HEK293T (cell line): Measurements from ENCODE around the gene HOXD11.

Experiments used
- CTCF ChIA-PET: fragments of 350-600 bp; formaldehyde crosslinking; extraction: SDS; loops from one replicate; lab custom pipeline; 2021; ENCODE audit warnings: antibody characterized with exemption, inconsistent platforms; lab: Yijun Ruan, JAX
- POLR2A ChIA-PET: fragments of 350-600 bp; formaldehyde crosslinking; extraction: SDS; loops from one replicate; lab custom pipeline; 2020; ENCODE audit warnings: antibody characterized with exemption, inconsistent platforms; lab: Yijun Ruan, JAX
- DNase-seq: peaks from one replicate; pipeline ENCODE4 v3.0.0; 2012; ENCODE audit warnings: mixed read lengths; ENCODE audit errors: extremely low spot score
- ARNT ChIP-seq: fragments of 450-650 bp; IDR thresholded peaks from 2 replicates; pipeline ENCODE4 v1.6.1; 2017; ENCODE audit warnings: mild to moderate bottlenecking
- BHLHE40 ChIP-seq: fragments of 450-650 bp; IDR thresholded peaks from 2 replicates; pipeline ENCODE4 v1.6.1; 2016; ENCODE audit warnings: mild to moderate bottlenecking, moderate library complexity, borderline replicate concordance
- CTBP1 ChIP-seq: fragments of 450-650 bp; IDR thresholded peaks from 2 replicates; pipeline ENCODE4 v1.6.1; 2016; ENCODE audit warnings: borderline replicate concordance
- ELF4 ChIP-seq: fragments of 450-650 bp; IDR thresholded peaks from 2 replicates; pipeline ENCODE4 v1.6.1; 2017; ENCODE audit warnings: antibody characterized with exemption
- FOXA1 ChIP-seq: fragments of 450-650 bp; IDR thresholded peaks from 2 replicates; pipeline ENCODE4 v1.6.1; 2016; ENCODE audit warnings: mild to moderate bottlenecking
- FOXK2 ChIP-seq: fragments of 450-650 bp; IDR thresholded peaks from 2 replicates; pipeline ENCODE4 v1.6.1; 2016; ENCODE audit warnings: mild to moderate bottlenecking
- FOXM1 ChIP-seq: fragments of 450-650 bp; IDR thresholded peaks from 2 replicates; pipeline ENCODE4 v1.6.1; 2017; ENCODE audit warnings: mild to moderate bottlenecking, borderline replicate concordance
- HDGF ChIP-seq: fragments of 450-650 bp; IDR thresholded peaks from 2 replicates; pipeline ENCODE4 v1.6.1; 2017; ENCODE audit warnings: antibody characterized with exemption, borderline replicate concordance
- L3MBTL2 ChIP-seq: fragments of 450-650 bp; conservative IDR thresholded peaks from 2 replicates; pipeline ENCODE4 v1.6.1; 2016; ENCODE audit warnings: mild to moderate bottlenecking
- LEF1 ChIP-seq: fragments of 450-650 bp; IDR thresholded peaks from 2 replicates; pipeline ENCODE4 v1.6.1; 2017; ENCODE audit warnings: mild to moderate bottlenecking, borderline replicate concordance
- NFRKB ChIP-seq: fragments of 450-650 bp; IDR thresholded peaks from 2 replicates; pipeline ENCODE4 v1.6.1; 2016; ENCODE audit warnings: mild to moderate bottlenecking, moderate library complexity
- PKNOX1 ChIP-seq: fragments of 450-650 bp; IDR thresholded peaks from 2 replicates; pipeline ENCODE4 v1.6.1; 2016
- SP1 ChIP-seq: fragments of 450-650 bp; IDR thresholded peaks from 2 replicates; pipeline ENCODE4 v1.6.1; 2017
- SUZ12 ChIP-seq: fragments of 450-650 bp; IDR thresholded peaks from 2 replicates; pipeline ENCODE4 v1.6.1; 2016; ENCODE audit warnings: mild to moderate bottlenecking
- TARDBP ChIP-seq: fragments of 450-650 bp; IDR thresholded peaks from 2 replicates; pipeline ENCODE4 v1.6.1; 2016
- ZNF384 ChIP-seq: fragments of 450-650 bp; IDR thresholded peaks from 2 replicates; pipeline ENCODE4 v1.6.1; 2016

HOXD11 gene

GRCh38 chr2:176122683-176123410, 15.8 kb downstream of the HOXD11 start, which contains the start of gene HOXD9:
HOXD9 (plus strand) TSS chr2:176122719; CDS start chr2:176122769, 50 bp downstream.
- no peak for DNase-seq
- ChIA-PET POLR2A (interaction anchor here (1.3 kb wide), 1 partner anchor 18 kb away, joined by 4 read pairs; no protein-coding TSS in a partner anchor), CTCF (no interaction called here)
- peak; percentile 12; the same call in 1 of the 2 replicates for TF ChIP-seq FOXM1
- no peak for TF ChIP-seq LEF1

GRCh38 chr2:176123411-176124109, 16.5 kb downstream of the HOXD11 start:
- CTCF ChIA-PET = no interaction called here
- POLR2A ChIA-PET = interaction anchor here (1.3 kb wide), 1 partner anchor 19 kb away, joined by 4 read pairs; no protein-coding TSS in a partner anchor
- TF ChIP-seq FOXM1 (no peak), SP1 (no peak), NFRKB (no peak), LEF1 (no peak), PKNOX1 (peak; percentile 88), SUZ12 (no peak), ELF4 (no peak), FOXA1 (no peak), TARDBP (no peak), CTBP1 (peak; percentile 64; the same call in 1 of the 2 replicates), BHLHE40 (no peak), ARNT (no peak), HDGF (no peak), FOXK2 (no peak), ZNF384 (no peak), L3MBTL2 (no peak)
- no peak for DNase-seq

GRCh38 chr2:176124110-176124946, 17.2 kb downstream of the HOXD11 start:
- POLR2A ChIA-PET = interaction anchor here (1.3 to 3.8 kb wide), 2 partner anchors 19 kb away, joined by 4 to 24 read pairs; no protein-coding TSS in a partner anchor
- CTCF ChIA-PET = interaction anchor here (1.9 to 2.8 kb wide), 2 partner anchors 527 to 530 kb away, joined by 6 to 25 read pairs; no protein-coding TSS in a partner anchor
- TF ChIP-seq PKNOX1 = no peak
- no peak for TF ChIP-seq CTBP1
- no peak for TF ChIP-seq FOXM1
- no peak for TF ChIP-seq LEF1
- no peak for TF ChIP-seq ELF4
- TF ChIP-seq FOXA1 = no peak
- TF ChIP-seq ZNF384 = no peak
- TF ChIP-seq NFRKB = no peak
- no peak for TF ChIP-seq TARDBP
- TF ChIP-seq ARNT = no peak
- TF ChIP-seq FOXK2 = no peak
- no peak for TF ChIP-seq BHLHE40
- no peak for TF ChIP-seq L3MBTL2
- TF ChIP-seq HDGF = no peak
- TF ChIP-seq SP1 = no peak
- TF ChIP-seq SUZ12 = no peak
- DNase-seq = no peak

GRCh38 chr2:176124947-176125771, 18.1 kb downstream of the HOXD11 start:
- TF ChIP-seq SP1 (no peak), BHLHE40 (no peak), ARNT (no peak), LEF1 (no peak), ELF4 (no peak), PKNOX1 (no peak), TARDBP (no peak), SUZ12 (no peak), FOXA1 (no peak), FOXK2 (no peak), CTBP1 (no peak), L3MBTL2 (no peak), FOXM1 (no peak), NFRKB (no peak), ZNF384 (no peak), HDGF (no peak)
- DNase-seq = no peak
- CTCF ChIA-PET = interaction anchor here (1.9 to 2.8 kb wide), 2 partner anchors 526 to 529 kb away, joined by 6 to 25 read pairs; no protein-coding TSS in a partner anchor
- POLR2A ChIA-PET = interaction anchor here (3.8 kb wide), 1 partner anchor 20 kb away, joined by 24 read pairs; no protein-coding TSS in a partner anchor
